Gastrocnemius medialis (tissue), 4 donors: ENCODE measurements around the gene KDM6B.

Source experiments
- CTCF ChIP-seq, 5 experiments: fragments of 450-650 bp in 3 of 5; fragments of 200-600 bp in 2 of 5; sonication (generic) in 2 of 5; IDR thresholded peaks in 4 of 5; conservative IDR thresholded peaks in 1 of 5; 1 replicate in 4 of 5; 2 replicates in 1 of 5; pipeline ENCODE4 v1.5.1; 2016 to 2019; ENCODE audit warnings: antibody characterized with exemption in 5 of 5, mild to moderate bottlenecking in 3 of 5, moderate library complexity in 3 of 5
- POLR2A ChIP-seq, 2 donors: fragments of 450-650 bp; IDR thresholded peaks; one replicate each; pipeline ENCODE4 v1.6.1; 2017; ENCODE audit warnings: antibody characterized with exemption in 2 of 2, mild to moderate bottlenecking in 2 of 2, moderate library complexity in 2 of 2

- TF ChIP-seq POLR2A (IDR thresholded peaks at IDR 0.05) (no peak), CTCF (IDR thresholded peaks at IDR 0.05 in 4 of 5, conservative IDR thresholded peaks at IDR 0.05 in 1 of 5) (no peak)
These were observed 9.7 kb upstream of the KDM6B start for GRCh38 chr17:7824021-7824924.
